HG02852 (cell line): ENCODE measurements around the gene MIX23.

Experiments used
- ATAC-seq: cut with Tn5 transposase; IDR thresholded peaks from one replicate; pipeline ENCODE4 v1.9.1; 2021; ENCODE audit warnings: mild to moderate bottlenecking, moderate library complexity; ENCODE audit not compliant: unreplicated experiment

The MIX23 gene

DNA sequence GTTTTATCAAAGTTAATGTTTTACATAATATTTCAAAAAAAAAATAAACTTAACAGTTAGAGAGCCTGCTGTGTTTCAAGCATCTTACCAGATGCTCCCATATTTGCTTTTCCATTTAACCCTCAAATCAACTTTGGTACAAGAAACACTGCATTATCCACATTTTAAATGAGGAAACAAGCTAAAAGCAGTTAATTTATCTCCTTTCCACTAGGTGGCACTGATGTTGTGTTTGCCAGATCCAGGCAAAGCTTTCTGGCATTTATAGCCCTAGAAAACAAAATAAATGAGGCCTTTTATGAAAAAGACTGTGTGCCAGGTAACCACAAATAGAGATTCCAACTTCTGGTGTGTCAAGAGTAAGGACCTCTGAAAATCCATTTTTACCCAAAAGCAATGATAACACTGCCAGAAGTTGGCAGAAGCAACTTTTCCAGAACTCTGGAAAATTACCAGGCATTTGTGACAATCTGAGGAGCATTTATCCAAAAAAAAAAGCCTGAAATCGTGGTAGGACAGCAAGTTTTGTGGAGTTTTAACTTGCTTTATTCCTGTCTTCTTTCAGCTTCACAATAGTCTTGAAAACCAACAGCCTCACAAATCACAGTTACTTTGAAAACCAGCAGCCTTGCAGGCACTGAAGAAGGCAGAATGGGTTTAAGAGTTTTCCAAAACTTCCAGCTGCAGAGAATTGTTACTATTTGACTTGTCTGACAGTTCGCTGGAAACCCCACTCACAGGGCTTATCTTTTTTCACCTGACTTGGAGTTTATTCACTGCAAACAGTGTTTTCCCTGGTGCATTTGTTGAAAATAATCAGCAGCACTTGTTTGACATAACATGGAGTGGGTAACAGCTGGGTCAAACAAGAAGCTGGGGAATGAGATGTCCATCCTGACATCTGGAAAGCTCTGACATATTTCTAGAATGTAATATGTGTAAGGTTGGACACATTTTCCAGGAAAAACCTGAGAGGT, 10.1 kb upstream of the MIX23 start:
- no peak for ATAC-seq

DNA sequence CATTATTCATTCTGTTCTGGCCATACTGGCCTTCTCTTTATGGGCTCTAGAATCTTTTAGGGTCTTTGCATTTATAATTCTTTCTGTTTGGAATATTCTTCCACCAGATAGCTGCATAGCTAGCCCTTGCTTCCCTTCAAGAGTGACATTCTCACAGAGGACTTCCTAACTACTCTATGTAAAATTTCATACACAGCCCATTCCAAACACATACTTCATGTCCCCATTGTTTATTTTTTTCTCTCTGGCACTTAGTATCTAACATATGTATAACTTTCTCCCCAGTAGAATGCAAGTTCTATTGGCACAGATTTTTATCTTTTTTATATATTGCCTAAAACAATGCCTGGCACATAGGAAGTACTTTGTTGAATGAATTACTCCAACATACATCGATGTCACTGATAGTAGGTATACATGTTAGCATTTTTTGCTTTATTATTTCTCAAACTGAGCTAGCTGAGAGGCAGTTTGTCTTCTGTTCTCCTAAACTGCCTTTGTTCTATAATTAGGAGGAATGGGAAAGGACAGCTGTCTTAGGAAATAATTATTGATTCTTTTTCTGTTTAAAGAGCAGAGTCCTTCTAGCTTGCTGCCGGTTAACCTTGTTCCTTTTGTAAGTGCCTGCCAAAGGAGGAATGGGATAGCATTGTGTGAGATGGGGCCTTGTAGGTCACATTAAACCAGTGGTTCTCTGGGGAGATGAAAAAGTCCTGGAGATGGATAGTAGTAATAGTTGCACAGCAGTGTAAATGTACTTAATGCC, 8.8 kb upstream of the MIX23 start:
- no peak for ATAC-seq

DNA sequence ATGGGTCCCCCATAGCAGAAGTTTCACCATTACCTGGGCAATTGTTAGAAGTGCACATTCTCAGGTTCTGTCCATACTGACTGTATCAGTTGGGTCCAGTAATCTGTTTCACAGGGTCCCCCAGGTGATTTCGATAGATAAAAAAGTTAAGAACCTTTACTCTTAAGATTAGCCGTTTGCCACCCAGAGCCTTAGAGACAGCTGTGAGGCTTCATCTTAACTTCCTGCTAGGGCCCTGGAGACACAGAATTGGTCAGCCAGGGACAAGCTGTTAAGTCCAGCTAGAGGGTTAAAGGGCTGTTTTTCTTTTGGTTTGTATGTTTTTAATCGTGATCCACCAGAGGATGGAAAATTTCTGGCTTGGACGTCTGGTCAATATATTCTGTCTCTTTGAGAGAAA, 7.6 kb upstream of the MIX23 start:
- no peak for ATAC-seq

DNA sequence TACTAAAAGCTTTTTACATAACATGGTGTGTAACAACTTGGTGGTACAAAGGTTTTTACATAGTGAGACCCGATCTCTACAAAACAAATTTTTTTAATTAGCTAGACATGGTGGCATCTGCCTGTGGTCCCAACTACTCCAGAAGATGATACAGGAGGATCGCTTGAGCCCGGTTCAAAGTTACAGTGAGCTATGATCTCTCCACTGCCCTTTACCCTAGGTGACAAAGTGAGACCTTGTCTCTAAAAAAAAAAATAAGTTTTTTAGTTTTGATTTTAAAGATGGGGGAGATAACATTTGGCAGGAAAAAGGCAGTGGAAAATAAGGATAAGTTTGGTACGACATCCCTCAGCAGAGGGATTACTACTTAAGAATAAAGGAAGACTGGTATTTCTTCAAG, 6.9 kb upstream of the MIX23 start:
- ATAC-seq = no peak

DNA sequence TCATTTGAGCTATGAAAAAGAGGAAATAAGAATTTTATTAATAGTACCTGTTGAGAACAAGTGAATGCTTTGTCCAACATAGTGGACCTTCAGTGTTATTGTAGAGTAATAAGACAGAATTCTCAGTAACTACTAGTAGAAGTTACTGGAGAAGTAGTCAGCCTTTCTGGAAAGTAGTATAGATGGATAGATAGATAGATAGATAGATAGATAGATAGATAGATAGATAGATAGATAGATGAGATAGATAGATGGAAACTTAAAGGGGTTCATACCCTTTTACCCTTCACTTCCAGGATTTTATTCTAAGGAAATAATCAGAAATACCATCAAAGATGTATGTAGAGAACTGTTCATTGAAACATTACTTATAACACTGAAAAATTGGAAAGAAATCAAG, 6.2 kb upstream of the MIX23 start:
- no peak for ATAC-seq

GRCh38 chr3:122387709-122388108, 4.7 kb upstream of the MIX23 start:
- ATAC-seq = no peak

- peak; percentile 91 for ATAC-seq
These were observed 1.0 kb upstream of the MIX23 start, which contains the start of gene FAM162A for GRCh38 chr3:122383771-122384697. Gene FAM162A (plus strand): TSS chr3:122384182. CDS start chr3:122384266, 84 bp downstream.

DNA sequence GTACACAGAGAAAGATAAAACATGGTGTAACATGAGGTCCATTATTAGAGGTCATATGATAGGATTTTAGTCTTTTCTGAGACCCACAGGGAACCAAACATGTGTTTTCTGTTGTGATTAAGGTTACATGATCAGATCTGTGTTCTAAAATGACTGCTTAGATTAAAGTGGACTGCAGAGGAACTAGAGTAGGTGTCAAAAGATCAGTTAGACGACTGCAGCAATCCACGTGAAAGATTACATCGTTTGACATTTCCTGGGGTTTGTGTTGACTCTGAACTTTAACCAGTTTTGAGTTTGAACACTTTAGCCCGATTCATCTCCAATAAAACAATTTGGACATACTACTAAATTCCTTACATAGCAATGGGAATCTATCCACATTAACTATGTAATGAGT, 5.1 kb downstream of the MIX23 start:
- ATAC-seq = no peak

GRCh38 chr3:122374034-122374433, 9.0 kb downstream of the MIX23 start:
- ATAC-seq = no peak

DNA sequence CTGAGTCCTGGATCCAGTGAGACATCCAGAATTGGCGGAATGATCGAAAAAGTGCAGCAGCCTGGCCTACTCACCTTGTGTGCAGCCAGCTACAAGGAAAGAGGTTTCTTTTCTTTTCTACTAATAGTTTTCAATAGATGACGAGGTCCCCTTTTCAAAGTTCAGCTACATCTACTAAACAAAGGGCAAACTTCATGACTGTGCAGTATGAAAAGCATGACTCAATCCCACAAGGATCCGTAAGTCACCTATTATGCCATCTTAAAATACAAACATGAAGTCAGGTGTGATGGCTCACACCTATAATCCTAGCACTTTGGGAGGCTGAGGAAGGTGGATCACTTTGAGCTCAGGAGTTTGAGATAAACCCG, 16.7 kb downstream of the MIX23 start:
- no peak for ATAC-seq

DNA sequence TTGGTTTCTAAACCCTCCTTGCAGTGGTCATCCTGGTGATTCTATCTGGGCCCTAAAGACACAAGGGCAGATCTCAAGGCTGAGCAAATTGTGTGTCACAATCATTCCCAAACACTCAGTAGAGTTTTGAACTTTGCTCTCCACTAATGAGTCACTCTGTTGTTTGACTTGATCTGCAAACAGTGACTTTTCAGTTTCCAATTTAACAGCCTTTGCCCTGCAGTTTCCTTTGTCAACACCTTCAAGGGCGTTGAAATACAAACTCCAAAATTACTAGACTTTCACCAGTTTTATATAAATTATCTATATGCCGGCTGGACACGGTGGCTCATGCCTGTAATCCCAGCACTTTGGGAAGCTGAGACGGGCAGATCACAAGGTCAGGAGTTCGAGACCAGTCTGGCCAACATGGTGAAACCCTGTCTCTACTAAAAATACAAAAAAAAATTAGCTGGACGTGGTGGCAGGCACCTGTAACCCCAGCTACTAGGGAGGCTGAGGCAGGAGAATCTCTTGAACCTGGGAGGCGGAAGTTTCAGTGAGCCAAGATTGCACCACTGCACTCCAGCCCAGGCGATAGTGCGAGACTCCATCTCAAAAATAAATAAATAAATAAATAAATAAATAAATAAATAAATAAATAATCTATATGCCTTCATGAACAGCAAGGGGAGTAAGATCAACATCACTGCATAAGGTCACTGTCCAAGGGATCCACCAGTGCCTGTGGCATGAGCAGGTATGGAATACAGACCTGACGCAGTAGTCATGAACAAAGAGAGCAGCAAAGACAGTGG, 17.3 kb downstream of the MIX23 start:
- peak; percentile 86 for ATAC-seq

GRCh38 chr3:122365073-122365472, 18.0 kb downstream of the MIX23 start:
- peak; percentile 49 for ATAC-seq

DNA sequence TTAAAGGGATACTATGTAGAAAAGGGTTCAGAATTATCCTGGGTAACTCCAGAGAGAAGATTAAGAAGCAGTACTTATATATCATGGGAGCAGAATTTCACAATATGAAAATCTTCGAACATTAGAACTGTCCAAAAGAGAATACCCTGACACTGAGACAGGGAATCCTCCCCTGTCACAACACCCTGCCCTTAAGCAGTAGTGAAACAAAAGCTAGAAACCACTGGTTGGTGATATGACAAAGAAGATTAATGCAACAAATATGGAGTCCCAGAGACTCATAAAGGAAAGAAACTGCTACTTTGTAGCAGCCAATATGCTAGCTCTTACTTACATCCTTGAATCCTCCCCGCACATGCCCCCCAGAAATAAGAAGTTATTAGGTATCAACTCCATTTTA, 18.5 kb downstream of the MIX23 start:
- ATAC-seq = no peak

DNA sequence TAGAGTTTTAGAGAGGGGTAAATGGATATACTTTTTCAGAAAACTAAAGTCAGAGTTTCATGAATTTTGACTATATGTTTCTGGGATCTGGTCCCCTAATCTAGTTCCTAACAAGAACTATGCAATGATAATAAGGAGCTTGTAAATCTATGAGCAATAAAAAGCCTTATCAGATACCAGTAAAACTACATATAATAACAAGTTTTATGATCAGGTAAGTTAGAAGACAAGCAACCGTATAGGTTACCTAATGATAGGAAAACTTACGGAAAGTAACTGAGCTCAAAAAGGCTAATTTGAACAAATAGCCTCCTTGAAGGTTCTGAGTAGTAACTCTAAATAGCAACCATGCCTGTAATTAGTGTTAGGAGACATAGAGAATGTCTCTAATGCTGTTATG, 21.0 kb downstream of the MIX23 start:
- ATAC-seq = no peak

DNA sequence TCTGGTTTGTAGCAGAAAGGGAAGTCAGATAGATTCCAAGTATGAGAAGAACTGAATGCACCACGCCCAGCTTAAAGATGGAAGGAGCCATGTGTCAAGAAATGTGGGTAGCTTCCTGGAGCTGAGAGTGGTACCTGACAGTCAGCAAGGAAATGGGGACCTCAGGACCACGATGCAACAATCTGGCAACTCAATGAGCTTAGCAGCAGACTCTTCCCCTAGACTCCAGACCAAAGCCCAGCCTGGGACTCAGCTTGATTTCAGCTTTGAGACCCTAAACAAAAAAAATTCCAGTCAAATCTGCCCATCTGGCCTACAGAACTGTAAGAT, 24.4 kb downstream of the MIX23 start:
- no peak for ATAC-seq

GRCh38 chr3:122357828-122358702, 25.0 kb downstream of the MIX23 start:
- ATAC-seq = no peak

- no peak for ATAC-seq
These were observed 26.6 kb downstream of the MIX23 start for GRCh38 chr3:122356402-122356801.

DNA sequence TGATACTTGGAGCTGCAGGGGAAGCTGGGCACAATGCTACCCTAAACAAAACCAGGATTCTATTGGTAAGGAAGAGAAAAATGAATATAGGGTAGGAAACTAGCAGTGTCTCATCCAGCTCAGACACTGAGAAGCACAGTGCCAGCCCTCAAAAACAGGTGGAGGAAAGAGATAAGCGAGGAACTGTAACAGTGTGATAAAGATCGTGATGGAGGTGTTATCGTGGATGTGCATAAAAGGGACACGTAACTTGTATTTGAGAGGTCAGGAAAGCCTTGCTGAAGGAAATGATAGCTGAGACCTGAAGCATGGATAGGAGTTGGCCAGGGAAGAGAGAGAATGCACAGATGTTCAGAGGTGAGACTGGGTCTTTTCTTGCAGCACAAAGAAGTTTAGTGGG, 27.4 kb downstream of the MIX23 start:
- no peak for ATAC-seq

GRCh38 chr3:122353893-122354401, 29.1 kb downstream of the MIX23 start:
- no peak for ATAC-seq
